IPS-20b (cell line): ENCODE data around the gene TPST2.

Experiments
- H3K27ac ChIP-seq: one replicate; pipeline ENCODE4 v1.5.1; 2013; ENCODE audit warnings: low read length
- H3K27me3 ChIP-seq: 2 replicates; pipeline ENCODE4 v1.6.1; 2013; ENCODE audit warnings: mild to moderate bottlenecking, low read length, inconsistent platforms; ENCODE audit not compliant: insufficient read depth
- H3K36me3 ChIP-seq: 2 replicates; pipeline ENCODE4 v1.6.1; 2013; ENCODE audit warnings: low read depth, mild to moderate bottlenecking, inconsistent platforms, low read length, moderate library complexity; ENCODE audit not compliant: insufficient read depth
- H3K4me1 ChIP-seq: 2 replicates; pipeline ENCODE4 v1.6.1; 2013; ENCODE audit warnings: mild to moderate bottlenecking, control low read depth, inconsistent platforms, low read length, moderate library complexity; ENCODE audit not compliant: insufficient read depth
- H3K4me3 ChIP-seq: 2 replicates; pipeline ENCODE4 v1.5.1; 2013; ENCODE audit warnings: mild to moderate bottlenecking, low read length, inconsistent platforms
- H3K9ac ChIP-seq: 2 replicates; pipeline ENCODE4 v1.6.1; 2013; ENCODE audit warnings: low read depth, mild to moderate bottlenecking, inconsistent platforms, low read length, moderate library complexity
- H3K9me3 ChIP-seq: 2 replicates; pipeline ENCODE4 v1.6.1; 2013; ENCODE audit warnings: mild to moderate bottlenecking, low read depth, low read length, inconsistent platforms; ENCODE audit not compliant: insufficient read depth

TPST2 gene

DNA sequence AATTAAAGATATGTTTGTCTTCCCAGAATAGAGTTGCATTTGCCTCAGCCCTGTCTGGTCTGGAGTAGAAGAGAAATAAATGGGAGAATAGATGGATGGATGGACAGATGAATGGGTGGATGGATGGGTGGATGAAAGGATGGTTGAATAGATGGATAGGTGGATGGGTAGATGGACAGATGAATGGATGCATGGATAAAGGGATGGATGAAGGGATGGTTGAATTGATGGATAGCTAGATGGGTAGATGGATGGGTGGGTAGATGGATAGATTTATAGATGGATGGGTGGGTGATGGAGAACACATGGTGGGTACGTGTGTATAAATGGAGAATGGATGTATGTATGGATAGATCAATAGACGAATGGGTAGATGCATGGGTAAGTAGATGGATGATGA is 19.4 kb upstream of the TPST2 start:
- H3K36me3 ChIP-seq = no peaks in the 10 kb centered on the region
- H3K4me1 ChIP-seq = peaks cover 22% of the 10 kb centered on the region
- no peak overlapping the region for H3K4me3 ChIP-seq
- H3K9me3 ChIP-seq = no peaks in the 10 kb centered on the region
- H3K27ac ChIP-seq = no peak overlapping the region
- H3K9ac ChIP-seq = no peak overlapping the region
- peaks cover 24% of the 10 kb centered on the region for H3K27me3 ChIP-seq

DNA sequence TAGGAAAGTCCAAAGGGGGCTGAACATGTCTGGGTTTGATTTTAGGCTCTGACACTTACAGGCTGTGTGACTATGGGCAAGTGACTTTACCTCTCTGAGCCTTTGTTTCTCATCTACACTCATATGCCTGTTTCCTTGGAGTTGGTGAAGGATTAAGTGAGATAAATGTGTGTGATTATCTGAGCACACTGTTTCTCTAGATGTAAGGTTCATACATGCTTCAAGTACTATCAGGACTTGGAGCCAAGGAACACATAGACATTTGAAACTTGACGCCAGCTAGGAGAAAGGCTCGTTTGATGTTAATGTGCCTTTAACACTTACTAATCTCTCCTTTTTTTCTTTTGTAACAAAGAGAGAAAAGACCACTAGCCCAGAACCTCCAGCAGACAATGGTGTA is 18.2 kb upstream of the TPST2 start:
- H3K4me3 ChIP-seq = no peak overlapping the region
- no peak overlapping the region for H3K9ac ChIP-seq
- no peak overlapping the region for H3K27ac ChIP-seq
- H3K9me3 ChIP-seq = no peaks in the 10 kb centered on the region
- H3K27me3 ChIP-seq = peaks cover 20% of the 10 kb centered on the region
- peaks cover 19% of the 10 kb centered on the region for H3K4me1 ChIP-seq
- H3K36me3 ChIP-seq = no peaks in the 10 kb centered on the region

DNA sequence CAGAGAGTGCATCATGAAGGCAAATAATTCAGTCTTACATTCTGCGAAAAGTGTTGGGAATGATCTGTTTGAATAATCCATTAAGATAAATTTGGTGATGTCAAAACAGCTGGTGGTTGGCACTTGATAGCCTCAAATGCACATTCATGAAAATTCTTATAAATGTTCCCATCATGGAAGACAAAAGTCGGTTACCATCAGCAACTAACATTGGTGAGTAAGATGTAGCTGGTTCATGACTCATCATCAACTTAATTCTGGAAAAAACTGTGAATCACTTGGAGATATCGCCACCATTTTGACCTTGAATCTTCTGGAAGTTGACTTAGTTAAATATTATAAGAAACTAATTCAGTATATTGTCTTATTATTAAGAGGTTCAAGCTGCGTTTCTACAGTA is 16.7 kb upstream of the TPST2 start:
- H3K4me3 ChIP-seq = no peak overlapping the region
- no peak overlapping the region for H3K27ac ChIP-seq
- H3K4me1 ChIP-seq = peaks cover 12% of the 10 kb centered on the region; the same call in 1 of the 2 replicates
- H3K9me3 ChIP-seq = no peaks in the 10 kb centered on the region
- no peak overlapping the region for H3K9ac ChIP-seq
- H3K36me3 ChIP-seq = no peaks in the 10 kb centered on the region
- peaks cover 4% of the 10 kb centered on the region; the same call in 1 of the 2 replicates for H3K27me3 ChIP-seq

DNA sequence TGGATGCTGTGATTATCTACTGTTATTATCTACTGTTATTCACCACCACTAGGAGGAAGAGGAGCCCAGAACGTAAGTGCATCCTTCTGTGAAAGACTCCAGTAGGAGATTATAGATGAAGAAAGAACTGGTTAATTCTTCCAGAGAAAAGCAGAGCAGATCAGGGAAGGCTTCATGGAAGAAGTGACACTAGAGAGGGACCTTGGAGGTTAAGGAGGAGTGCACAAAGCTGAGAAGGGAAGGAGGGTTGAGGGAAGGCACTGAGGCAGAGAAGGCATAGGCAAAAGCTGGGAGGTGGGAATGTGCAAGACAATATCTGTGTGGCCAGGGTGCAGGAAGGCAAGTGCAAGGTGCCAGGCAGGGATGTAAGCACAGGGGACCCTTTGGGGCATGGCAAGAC is 14.4 kb upstream of the TPST2 start:
- H3K36me3 ChIP-seq = no peaks in the 10 kb centered on the region
- no peak overlapping the region for H3K27ac ChIP-seq
- H3K9me3 ChIP-seq = no peaks in the 10 kb centered on the region
- H3K4me1 ChIP-seq = peaks cover 12% of the 10 kb centered on the region; the same call in 1 of the 2 replicates
- no peaks in the 10 kb centered on the region for H3K27me3 ChIP-seq
- H3K9ac ChIP-seq = no peak overlapping the region
- no peak overlapping the region for H3K4me3 ChIP-seq

DNA sequence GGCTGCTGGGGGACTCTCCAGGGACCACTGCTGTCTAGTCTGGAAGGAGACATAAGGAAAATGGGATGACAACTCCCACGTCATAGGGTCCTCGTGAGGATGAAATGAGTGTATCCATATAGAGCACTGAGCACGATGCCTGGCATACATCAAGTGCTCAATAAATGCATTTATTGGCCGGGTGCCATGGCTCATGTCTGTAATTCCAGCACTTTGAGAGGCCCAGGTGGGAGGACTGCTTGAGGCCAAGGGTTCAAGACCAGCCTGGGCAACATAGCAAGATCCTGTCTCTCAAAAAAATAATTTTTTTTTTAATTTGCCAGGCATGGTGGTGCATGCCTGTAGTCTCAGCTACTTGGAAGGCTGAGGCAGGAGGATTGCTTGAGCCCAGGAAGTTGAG is 12.2 kb upstream of the TPST2 start:
- H3K27me3 ChIP-seq = no peaks in the 10 kb centered on the region; the same call in 1 of the 2 replicates
- H3K9ac ChIP-seq = no peak overlapping the region

DNA sequence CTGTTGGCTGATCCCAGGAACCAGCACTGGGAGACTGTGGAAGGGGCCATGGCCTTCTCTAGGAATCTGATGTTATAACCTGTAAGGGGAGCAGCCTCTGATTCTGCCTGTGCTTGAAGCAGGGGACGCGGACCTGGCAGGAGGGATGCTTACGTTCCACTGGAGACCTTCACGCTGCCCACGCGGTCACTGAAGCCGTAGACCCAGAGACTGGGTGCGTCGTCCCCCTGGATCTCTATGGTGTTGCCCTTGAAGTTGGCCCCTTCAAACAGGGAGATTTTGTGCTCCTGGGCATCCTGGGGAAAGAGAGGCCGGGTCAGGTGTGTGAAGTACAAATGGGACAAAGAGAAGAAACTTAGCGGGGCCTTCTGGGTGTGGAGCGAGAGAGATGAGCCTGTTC is 11.8 kb upstream of the TPST2 start:
- H3K9me3 ChIP-seq = no peaks in the 10 kb centered on the region
- no peak overlapping the region for H3K4me3 ChIP-seq
- H3K4me1 ChIP-seq = no peaks in the 10 kb centered on the region
- H3K36me3 ChIP-seq = no peaks in the 10 kb centered on the region
- no peaks in the 10 kb centered on the region; the same call in 1 of the 2 replicates for H3K27me3 ChIP-seq
- H3K27ac ChIP-seq = no peak overlapping the region
- no peak overlapping the region for H3K9ac ChIP-seq

More for the DNA sequence above, 12.2 kb upstream of the TPST2 start:
- Histone ChIP-seq H3K9me3 (no peaks in the 10 kb centered on the region), H3K36me3 (no peaks in the 10 kb centered on the region), H3K4me1 (no peaks in the 10 kb centered on the region), H3K4me3 (no peak overlapping the region), H3K27ac (no peak overlapping the region)

DNA sequence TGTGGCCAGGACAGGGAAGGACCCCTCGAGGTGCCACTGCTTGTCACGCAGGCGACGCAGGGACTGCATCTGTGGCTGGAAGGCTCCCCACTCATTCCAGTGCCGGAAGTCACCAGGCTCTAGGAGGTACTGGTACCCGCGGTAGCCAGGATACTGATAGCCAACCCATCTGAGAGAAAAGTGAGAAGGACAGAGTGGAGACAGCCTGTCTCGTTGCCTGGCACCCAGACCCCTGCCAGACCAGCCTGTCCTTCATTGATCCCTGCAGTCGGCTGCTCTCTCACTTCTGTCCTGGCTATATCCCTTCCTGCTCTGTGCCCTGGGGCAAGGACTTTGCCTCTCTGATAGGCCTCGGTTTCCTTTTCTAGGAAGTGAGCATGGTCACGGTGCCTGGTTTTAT is 9.6 kb upstream of the TPST2 start:
- Histone ChIP-seq H3K27me3 (no peaks in the 10 kb centered on the region; the same call in 1 of the 2 replicates), H3K36me3 (no peaks in the 10 kb centered on the region), H3K9ac (no peak overlapping the region), H3K9me3 (no peaks in the 10 kb centered on the region), H3K4me3 (no peak overlapping the region), H3K27ac (no peak overlapping the region), H3K4me1 (no peaks in the 10 kb centered on the region)

DNA sequence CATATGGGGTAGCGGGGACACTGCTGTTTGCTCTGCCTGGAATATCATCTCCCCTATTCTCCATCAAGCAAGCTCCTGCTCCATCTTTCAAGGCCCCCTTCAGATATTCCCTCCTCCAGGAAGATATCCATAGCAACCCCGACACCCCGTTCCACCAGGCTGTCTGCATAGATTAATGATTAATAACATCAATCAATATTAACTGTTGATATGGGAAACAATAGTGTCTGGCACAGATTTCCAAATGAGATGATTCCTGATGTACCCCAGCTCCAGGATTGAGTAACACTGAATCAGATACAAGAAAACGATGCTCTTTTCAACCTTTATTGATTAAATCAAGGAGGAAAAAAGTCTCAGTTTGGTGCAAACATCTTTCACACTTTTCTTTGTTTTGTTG is 7.5 kb upstream of the TPST2 start:
- Histone ChIP-seq H3K9me3 (no peaks in the 10 kb centered on the region), H3K27ac (no peak overlapping the region), H3K9ac (no peak overlapping the region), H3K27me3 (no peaks in the 10 kb centered on the region; the same call in 1 of the 2 replicates), H3K4me1 (no peaks in the 10 kb centered on the region), H3K36me3 (no peaks in the 10 kb centered on the region), H3K4me3 (no peak overlapping the region)

DNA sequence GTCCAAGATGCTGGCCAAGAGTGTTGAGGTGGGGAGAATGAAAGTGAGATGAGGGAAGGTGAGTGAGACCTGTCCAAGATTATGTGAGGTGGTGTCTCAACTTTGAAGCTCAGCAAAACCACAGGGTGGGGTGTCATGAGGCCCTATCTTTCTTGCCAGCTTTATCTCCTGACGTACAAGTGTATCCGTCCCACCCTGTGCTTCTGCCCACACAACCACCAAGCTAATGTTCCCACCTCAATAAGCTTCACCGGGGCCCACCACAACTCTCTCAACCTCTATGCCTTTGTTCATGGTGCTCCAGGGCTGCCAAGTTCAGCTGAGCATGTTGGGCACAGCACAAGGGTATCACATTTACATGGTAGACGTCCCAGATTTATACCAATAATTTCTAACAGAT is 7.1 kb upstream of the TPST2 start:
- Histone ChIP-seq H3K4me3 (no peak overlapping the region), H3K27ac (no peak overlapping the region), H3K36me3 (no peaks in the 10 kb centered on the region), H3K9ac (no peak overlapping the region), H3K27me3 (no peaks in the 10 kb centered on the region; the same call in 1 of the 2 replicates), H3K9me3 (no peaks in the 10 kb centered on the region), H3K4me1 (no peaks in the 10 kb centered on the region)

DNA sequence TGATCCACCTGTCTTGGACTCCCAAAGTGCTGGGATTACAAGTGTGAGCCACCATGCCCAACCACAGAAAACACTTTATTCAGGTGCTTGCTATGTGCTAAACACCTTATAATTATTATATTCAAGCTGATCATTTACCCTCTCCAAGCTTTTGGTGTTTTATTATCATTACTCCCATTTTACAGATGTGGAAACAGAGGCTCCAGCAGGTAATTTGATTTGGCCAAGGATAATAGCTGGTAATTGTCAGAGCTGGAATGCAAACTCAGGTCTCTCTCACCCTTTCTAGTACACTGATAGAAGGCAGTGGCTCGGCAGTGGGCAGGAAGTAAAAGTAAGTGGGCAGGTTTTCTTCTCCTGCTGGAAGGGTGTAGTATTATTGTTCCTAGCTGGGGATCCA is 3.8 kb upstream of the TPST2 start:
- Histone ChIP-seq H3K9ac (no peak overlapping the region), H3K27me3 (no peaks in the 10 kb centered on the region; the same call in 1 of the 2 replicates), H3K36me3 (no peaks in the 10 kb centered on the region), H3K27ac (no peak overlapping the region), H3K4me1 (peaks cover under 1% of the 10 kb centered on the region; the same call in 1 of the 2 replicates), H3K9me3 (no peaks in the 10 kb centered on the region), H3K4me3 (no peak overlapping the region)

DNA sequence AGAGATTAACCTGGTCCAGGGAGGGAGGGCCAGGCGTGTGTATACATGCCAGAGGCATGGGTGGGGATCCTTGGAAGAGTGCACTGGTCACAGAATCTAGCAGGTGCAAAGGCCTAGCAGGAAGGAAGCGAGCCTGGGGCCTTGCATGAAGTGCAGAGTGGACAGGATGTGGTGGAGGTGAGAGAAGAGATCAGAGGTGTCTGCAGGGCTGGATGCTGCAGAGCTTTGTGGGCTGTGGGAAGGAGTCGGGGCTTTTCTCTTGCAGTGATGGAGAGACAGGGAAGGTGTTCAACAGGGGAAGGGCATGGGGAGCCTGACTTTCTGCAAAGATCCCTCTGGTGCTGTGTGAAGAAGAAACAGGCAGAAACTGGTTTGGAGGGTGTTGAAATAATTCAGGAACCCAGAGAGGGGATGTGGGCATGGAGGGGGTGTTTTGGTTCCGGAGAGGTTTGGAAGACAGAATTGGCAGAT is 2.5 kb upstream of the TPST2 start:
- Histone ChIP-seq H3K9me3 (no peaks in the 10 kb centered on the region), H3K4me3 (no peak overlapping the region), H3K9ac (no peak overlapping the region), H3K27ac (no peak overlapping the region), H3K27me3 (no peaks in the 10 kb centered on the region; the same call in 1 of the 2 replicates), H3K4me1 (peaks cover 4% of the 10 kb centered on the region; the same call in 1 of the 2 replicates), H3K36me3 (peaks cover 5% of the 10 kb centered on the region)

DNA sequence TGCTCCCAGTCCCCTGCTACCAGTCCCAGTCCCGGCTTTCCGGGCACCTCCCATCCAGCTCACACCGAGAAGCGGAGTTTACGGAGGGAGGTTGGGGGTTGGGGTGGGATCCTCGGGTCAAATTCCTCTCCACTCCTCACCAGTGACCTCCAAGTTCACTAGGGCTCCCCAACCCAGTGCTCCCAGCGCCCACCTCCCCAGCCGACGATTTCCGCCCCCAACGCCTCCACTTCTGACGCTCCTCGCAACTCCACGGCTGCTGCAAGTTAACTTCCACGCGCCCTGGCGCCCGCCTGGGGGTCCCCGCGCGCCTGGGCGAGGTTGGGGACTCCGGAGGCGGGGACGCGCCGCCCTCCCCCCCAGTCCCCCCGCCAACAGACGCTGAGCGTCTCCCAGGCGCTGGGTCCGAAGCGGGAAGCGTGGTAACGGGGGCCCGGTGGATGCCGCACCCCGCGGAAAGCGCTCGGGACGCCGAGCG is 526 bp downstream of the TPST2 start:
- no peaks in the 10 kb centered on the region for H3K27me3 ChIP-seq
- H3K36me3 ChIP-seq = peaks cover 5% of the 10 kb centered on the region
- H3K9me3 ChIP-seq = no peaks in the 10 kb centered on the region
- peaks cover 4% of the 10 kb centered on the region for H3K4me1 ChIP-seq
- peak overlapping the region; percentile 82 for H3K9ac ChIP-seq
- H3K4me3 ChIP-seq = peak overlapping the region; percentile 89
- no peak overlapping the region for H3K27ac ChIP-seq
